GM12878 (cell line): ENCODE data around the gene NRP2.
A peak's percentile ranks its signal among the peaks of the same experiment; 100 is the strongest.

Experiments
- ATF2 ChIP-seq: IDR thresholded peaks from 2 replicates; pipeline ENCODE4 v1.6.1; 2012; ENCODE audit warnings: low read length, inconsistent platforms
- BCL11A ChIP-seq: IDR thresholded peaks from 2 replicates; pipeline ENCODE4 v1.6.1; 2011; ENCODE audit warnings: low read depth, low read length
- CREB1 ChIP-seq: IDR thresholded peaks from 2 replicates; pipeline ENCODE4 v1.6.1; 2012; ENCODE audit warnings: low read depth, mild to moderate bottlenecking, inconsistent platforms
- HCFC1 ChIP-seq: fragments of 150-350 bp; IDR thresholded peaks from 2 replicates; pipeline ENCODE4 v1.6.1; 2014; ENCODE audit warnings: low read length
- MAX ChIP-seq: IDR thresholded peaks from 2 replicates; pipeline ENCODE4 v1.6.1; 2012; ENCODE audit warnings: low read depth, low read length, improper control_type of control experiment
- NFIC ChIP-seq: IDR thresholded peaks from 2 replicates; pipeline ENCODE4 v1.6.1; 2012; ENCODE audit warnings: low read depth, mild to moderate bottlenecking, inconsistent platforms, low read length, moderate library complexity
- POLR2A ChIP-seq: IDR thresholded peaks from 2 replicates; pipeline ENCODE4 v1.6.1; 2011; ENCODE audit warnings: low read depth, mild to moderate bottlenecking, low read length
- SPI1 ChIP-seq: IDR thresholded peaks from 2 replicates; pipeline ENCODE4 v1.6.1; 2011; ENCODE audit warnings: low read depth, mild to moderate bottlenecking, low read length, moderate library complexity, borderline replicate concordance; ENCODE audit not compliant: insufficient read depth
- ZBTB33 ChIP-seq: fragments of 450-650 bp; IDR thresholded peaks from 2 replicates; pipeline ENCODE4 v1.6.1; 2017; ENCODE audit warnings: mild to moderate bottlenecking
- TF ChIP-seq, protein P1 (sequence below), 3 experiments: IDR thresholded peaks in 2 of 3; conservative IDR thresholded peaks in 1 of 3; 2 replicates each; pipeline ENCODE4 v1.5.1; 2011; ENCODE audit warnings: low read depth in 3 of 3, low read length in 3 of 3, mild to moderate bottlenecking in 3 of 3, control low read depth in 2 of 3, moderate library complexity in 2 of 3, inconsistent platforms in 1 of 3, mixed read lengths in 1 of 3; ENCODE audit not compliant: control insufficient read depth in 2 of 3, insufficient read depth in 1 of 3; ENCODE audit errors: extremely low read depth in 1 of 3
- TF ChIP-seq, protein P2 (sequence below): IDR thresholded peaks from 2 replicates; pipeline ENCODE4 v1.6.1; 2012; ENCODE audit warnings: mild to moderate bottlenecking, low read depth, low read length

DNA sequence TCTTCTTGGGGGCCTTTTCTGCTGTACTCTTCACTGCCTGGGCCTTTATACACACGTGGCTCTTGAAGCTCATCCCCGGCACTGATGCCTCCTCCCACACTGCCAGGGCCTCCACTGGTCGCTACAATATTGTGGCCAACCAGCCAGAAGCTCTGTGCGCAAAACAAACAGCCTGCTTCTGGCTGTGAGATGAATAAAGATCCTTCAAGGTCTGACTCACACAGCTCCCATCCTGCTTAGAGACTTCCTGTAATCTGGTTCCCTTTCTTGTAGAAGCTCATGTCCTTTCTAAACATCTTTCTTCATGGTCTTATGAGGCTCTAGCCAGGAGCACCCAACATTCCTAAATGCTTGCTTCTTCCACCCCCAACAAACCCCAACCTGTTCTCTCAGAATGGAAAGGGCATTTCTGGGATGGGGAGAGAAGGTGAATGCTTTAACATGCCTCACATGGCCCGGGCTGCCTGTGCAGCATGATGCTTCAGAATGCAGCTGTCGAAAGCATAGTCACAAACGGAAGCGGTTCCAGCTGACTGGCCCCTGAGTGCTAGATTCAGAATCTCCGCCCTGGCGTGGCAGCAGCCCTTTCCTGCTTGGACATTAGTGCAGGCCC, 24.6 kb downstream of the NRP2 start:
- TF ChIP-seq CREB1 (peak; percentile 52; the same call in 1 of the 2 replicates), ATF2 (peak; percentile 54), MAX (peak; percentile 90), HCFC1 (no peak), BCL11A (peak; percentile 41; the same call in 1 of the 2 replicates), ZBTB33 (no peak), SPI1 (peak; percentile 50; the same call in 1 of the 2 replicates), POLR2A (peak; percentile 88), NFIC (peak; percentile 80)
- TF ChIP-seq, protein P1, sequence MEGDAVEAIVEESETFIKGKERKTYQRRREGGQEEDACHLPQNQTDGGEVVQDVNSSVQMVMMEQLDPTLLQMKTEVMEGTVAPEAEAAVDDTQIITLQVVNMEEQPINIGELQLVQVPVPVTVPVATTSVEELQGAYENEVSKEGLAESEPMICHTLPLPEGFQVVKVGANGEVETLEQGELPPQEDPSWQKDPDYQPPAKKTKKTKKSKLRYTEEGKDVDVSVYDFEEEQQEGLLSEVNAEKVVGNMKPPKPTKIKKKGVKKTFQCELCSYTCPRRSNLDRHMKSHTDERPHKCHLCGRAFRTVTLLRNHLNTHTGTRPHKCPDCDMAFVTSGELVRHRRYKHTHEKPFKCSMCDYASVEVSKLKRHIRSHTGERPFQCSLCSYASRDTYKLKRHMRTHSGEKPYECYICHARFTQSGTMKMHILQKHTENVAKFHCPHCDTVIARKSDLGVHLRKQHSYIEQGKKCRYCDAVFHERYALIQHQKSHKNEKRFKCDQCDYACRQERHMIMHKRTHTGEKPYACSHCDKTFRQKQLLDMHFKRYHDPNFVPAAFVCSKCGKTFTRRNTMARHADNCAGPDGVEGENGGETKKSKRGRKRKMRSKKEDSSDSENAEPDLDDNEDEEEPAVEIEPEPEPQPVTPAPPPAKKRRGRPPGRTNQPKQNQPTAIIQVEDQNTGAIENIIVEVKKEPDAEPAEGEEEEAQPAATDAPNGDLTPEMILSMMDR (IDR thresholded peaks at IDR 0.05 in 2 of 3, conservative IDR thresholded peaks at IDR 0.05 in 1 of 3; ENCODE audit: control insufficient read depth in 2 of 3, extremely low read depth in 1 of 3, insufficient read depth in 1 of 3, low read depth in 3 of 3, low read length in 3 of 3), result no peak
- TF ChIP-seq, protein P2, sequence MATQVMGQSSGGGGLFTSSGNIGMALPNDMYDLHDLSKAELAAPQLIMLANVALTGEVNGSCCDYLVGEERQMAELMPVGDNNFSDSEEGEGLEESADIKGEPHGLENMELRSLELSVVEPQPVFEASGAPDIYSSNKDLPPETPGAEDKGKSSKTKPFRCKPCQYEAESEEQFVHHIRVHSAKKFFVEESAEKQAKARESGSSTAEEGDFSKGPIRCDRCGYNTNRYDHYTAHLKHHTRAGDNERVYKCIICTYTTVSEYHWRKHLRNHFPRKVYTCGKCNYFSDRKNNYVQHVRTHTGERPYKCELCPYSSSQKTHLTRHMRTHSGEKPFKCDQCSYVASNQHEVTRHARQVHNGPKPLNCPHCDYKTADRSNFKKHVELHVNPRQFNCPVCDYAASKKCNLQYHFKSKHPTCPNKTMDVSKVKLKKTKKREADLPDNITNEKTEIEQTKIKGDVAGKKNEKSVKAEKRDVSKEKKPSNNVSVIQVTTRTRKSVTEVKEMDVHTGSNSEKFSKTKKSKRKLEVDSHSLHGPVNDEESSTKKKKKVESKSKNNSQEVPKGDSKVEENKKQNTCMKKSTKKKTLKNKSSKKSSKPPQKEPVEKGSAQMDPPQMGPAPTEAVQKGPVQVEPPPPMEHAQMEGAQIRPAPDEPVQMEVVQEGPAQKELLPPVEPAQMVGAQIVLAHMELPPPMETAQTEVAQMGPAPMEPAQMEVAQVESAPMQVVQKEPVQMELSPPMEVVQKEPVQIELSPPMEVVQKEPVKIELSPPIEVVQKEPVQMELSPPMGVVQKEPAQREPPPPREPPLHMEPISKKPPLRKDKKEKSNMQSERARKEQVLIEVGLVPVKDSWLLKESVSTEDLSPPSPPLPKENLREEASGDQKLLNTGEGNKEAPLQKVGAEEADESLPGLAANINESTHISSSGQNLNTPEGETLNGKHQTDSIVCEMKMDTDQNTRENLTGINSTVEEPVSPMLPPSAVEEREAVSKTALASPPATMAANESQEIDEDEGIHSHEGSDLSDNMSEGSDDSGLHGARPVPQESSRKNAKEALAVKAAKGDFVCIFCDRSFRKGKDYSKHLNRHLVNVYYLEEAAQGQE, result no peak
